ENCODE measurements around the gene KCP. TPM values are rescaled to one million over a fixed set of nuclear protein-coding genes. Genes with fewer than 3 reads are reported as not detected.

Gene KCP
- polyA plus RNA-seq, 1 donor from 2014 or later = 0.31 TPM

DNA sequence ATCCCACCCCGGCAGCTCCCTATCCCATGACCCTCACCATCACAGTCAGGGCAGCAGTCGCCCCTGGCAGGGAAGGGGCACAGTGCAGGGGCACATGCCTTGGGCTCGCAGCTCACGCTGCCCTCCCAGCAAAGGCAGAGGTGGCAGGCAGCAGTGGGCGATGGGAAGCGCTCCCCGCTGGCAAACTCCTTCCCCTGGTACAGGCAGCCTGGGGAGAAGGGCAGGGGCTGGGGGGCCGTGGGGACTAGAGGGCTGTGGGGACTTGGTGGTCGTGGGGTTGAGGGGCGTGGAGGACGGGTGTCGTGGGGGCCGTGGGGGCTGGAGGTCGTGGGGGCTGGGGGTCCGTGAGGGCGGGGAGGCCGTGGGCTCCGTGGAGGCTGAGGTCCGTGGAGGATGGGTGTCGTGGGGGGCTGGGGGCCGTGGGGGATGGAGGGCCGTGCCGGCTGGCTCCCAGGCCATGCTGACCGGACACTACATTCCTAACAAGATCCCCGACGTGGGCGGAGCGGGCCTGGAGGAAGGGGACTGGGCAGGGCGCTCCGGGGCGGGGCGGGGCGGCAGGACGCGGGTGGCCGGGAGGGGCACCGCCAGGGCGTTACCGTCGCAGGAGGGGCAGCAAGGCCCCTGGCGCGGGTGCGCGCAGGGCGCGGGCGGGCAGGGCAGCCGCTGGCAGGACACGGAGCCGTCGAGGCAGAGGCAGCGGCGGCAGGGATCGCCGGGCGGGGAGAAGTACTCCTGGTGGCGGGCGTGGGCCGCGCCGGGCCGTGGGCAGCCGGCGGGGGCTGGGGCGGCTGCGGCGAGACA, 20.0 kb downstream of the KCP start:
- Histone ChIP-seq H3K9me2 (ENCODE audit: insufficient read depth, low read length) (no peaks in the 10 kb centered on the region), H3K79me2 (replicated peaks; ENCODE audit: insufficient read depth, low read length) (no peaks in the 10 kb centered on the region), H3K4me2 (ENCODE audit: low read length) (no peak overlapping the region), H4K20me1 (ENCODE audit: insufficient read depth) (no peaks in the 10 kb centered on the region), H3F3A (ENCODE audit: insufficient read depth, low read length, poor library complexity, severe bottlenecking) (no peaks in the 10 kb centered on the region), H3K27me3 (ENCODE audit: insufficient read depth, low read depth, low read length) (peaks cover 32% of the 10 kb centered on the region), H3K9me3 (ENCODE audit: low read length) (no peaks in the 10 kb centered on the region), H3K9ac (ENCODE audit: low read length) (no peak overlapping the region), H3K27ac (ENCODE audit: low read length) (no peak overlapping the region), H3K4me3 (ENCODE audit: low read length) (no peak overlapping the region), H3K36me3 (ENCODE audit: insufficient read depth, low read length) (no peaks in the 10 kb centered on the region), H2AFZ (ENCODE audit: low read depth, low read length) (no peak overlapping the region)
- TF ChIP-seq EZH2 (IDR thresholded peaks at IDR 0.05; ENCODE audit: borderline replicate concordance, insufficient read depth, low read length, poor library complexity, severe bottlenecking) = no peak
- TF ChIP-seq SMC3 (conservative IDR thresholded peaks at IDR 0.05; ENCODE audit: poor library complexity) = no peak
- TF ChIP-seq MXI1 (conservative IDR thresholded peaks at IDR 0.05; ENCODE audit: poor library complexity, severe bottlenecking) = no peak
- TF ChIP-seq EP300 (conservative IDR thresholded peaks at IDR 0.05; ENCODE audit: poor library complexity, severe bottlenecking) = no peak
- TF ChIP-seq RAD21 (conservative IDR thresholded peaks at IDR 0.05) = no peak
- TF ChIP-seq, protein P1, sequence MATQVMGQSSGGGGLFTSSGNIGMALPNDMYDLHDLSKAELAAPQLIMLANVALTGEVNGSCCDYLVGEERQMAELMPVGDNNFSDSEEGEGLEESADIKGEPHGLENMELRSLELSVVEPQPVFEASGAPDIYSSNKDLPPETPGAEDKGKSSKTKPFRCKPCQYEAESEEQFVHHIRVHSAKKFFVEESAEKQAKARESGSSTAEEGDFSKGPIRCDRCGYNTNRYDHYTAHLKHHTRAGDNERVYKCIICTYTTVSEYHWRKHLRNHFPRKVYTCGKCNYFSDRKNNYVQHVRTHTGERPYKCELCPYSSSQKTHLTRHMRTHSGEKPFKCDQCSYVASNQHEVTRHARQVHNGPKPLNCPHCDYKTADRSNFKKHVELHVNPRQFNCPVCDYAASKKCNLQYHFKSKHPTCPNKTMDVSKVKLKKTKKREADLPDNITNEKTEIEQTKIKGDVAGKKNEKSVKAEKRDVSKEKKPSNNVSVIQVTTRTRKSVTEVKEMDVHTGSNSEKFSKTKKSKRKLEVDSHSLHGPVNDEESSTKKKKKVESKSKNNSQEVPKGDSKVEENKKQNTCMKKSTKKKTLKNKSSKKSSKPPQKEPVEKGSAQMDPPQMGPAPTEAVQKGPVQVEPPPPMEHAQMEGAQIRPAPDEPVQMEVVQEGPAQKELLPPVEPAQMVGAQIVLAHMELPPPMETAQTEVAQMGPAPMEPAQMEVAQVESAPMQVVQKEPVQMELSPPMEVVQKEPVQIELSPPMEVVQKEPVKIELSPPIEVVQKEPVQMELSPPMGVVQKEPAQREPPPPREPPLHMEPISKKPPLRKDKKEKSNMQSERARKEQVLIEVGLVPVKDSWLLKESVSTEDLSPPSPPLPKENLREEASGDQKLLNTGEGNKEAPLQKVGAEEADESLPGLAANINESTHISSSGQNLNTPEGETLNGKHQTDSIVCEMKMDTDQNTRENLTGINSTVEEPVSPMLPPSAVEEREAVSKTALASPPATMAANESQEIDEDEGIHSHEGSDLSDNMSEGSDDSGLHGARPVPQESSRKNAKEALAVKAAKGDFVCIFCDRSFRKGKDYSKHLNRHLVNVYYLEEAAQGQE (IDR thresholded peaks at IDR 0.05; ENCODE audit: borderline replicate concordance) = no peak

DNA sequence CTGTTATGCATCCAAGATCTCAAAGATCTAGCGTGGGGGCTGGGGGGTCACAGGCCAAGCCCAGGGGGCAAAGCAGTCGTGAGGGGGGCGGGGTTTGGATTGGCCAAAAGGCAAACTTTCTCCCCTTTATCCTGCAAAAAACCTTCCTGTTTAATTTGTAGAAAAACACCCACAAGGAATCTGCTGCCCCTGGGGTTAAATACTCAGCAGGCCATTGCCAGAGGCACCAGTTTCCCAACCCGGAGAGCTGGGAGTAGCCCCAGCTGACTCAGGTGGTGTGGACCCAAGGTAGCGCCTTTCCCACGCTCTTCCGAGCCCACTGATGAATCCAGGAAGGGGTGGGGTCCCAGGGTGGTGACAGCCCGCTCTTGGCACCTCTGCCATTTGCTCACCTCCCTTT, 21.4 kb downstream of the KCP start:
- no peaks in the 10 kb centered on the region for H3K9me2 ChIP-seq (ENCODE audit: insufficient read depth, low read length)
- TF ChIP-seq TAF1 (IDR thresholded peaks at IDR 0.05; ENCODE audit: low read depth) (no peak), RAD21 (conservative IDR thresholded peaks at IDR 0.05) (no peak), EP300 (conservative IDR thresholded peaks at IDR 0.05; ENCODE audit: poor library complexity, severe bottlenecking) (no peak), MXI1 (conservative IDR thresholded peaks at IDR 0.05; ENCODE audit: poor library complexity, severe bottlenecking) (no peak), POLR2AphosphoS5 (IDR thresholded peaks at IDR 0.05) (no peak), SMC3 (conservative IDR thresholded peaks at IDR 0.05; ENCODE audit: poor library complexity) (no peak), EZH2 (IDR thresholded peaks at IDR 0.05; ENCODE audit: borderline replicate concordance, insufficient read depth, low read length, poor library complexity, severe bottlenecking) (no peak)
- TF ChIP-seq, protein P2, sequence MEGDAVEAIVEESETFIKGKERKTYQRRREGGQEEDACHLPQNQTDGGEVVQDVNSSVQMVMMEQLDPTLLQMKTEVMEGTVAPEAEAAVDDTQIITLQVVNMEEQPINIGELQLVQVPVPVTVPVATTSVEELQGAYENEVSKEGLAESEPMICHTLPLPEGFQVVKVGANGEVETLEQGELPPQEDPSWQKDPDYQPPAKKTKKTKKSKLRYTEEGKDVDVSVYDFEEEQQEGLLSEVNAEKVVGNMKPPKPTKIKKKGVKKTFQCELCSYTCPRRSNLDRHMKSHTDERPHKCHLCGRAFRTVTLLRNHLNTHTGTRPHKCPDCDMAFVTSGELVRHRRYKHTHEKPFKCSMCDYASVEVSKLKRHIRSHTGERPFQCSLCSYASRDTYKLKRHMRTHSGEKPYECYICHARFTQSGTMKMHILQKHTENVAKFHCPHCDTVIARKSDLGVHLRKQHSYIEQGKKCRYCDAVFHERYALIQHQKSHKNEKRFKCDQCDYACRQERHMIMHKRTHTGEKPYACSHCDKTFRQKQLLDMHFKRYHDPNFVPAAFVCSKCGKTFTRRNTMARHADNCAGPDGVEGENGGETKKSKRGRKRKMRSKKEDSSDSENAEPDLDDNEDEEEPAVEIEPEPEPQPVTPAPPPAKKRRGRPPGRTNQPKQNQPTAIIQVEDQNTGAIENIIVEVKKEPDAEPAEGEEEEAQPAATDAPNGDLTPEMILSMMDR (IDR thresholded peaks at IDR 0.05; ENCODE audit: poor library complexity, severe bottlenecking) = no peak
- TF ChIP-seq, protein P1 (IDR thresholded peaks at IDR 0.05; ENCODE audit: borderline replicate concordance) = no peak
- H3K4me3 ChIP-seq (ENCODE audit: low read length) = no peak overlapping the region
- peaks cover 32% of the 10 kb centered on the region for H3K27me3 ChIP-seq (ENCODE audit: insufficient read depth, low read depth, low read length)
- H3K36me3 ChIP-seq (ENCODE audit: insufficient read depth, low read length) = no peaks in the 10 kb centered on the region
- H3K9me3 ChIP-seq (ENCODE audit: low read length) = no peaks in the 10 kb centered on the region
- no peak overlapping the region for H3K4me2 ChIP-seq (ENCODE audit: low read length)
- H3K27ac ChIP-seq (ENCODE audit: low read length) = no peak overlapping the region
- H3K9ac ChIP-seq (ENCODE audit: low read length) = no peak overlapping the region
- H3K79me2 ChIP-seq (replicated peaks; ENCODE audit: insufficient read depth, low read length) = no peaks in the 10 kb centered on the region
- H4K20me1 ChIP-seq (ENCODE audit: insufficient read depth) = no peaks in the 10 kb centered on the region
- H3F3A ChIP-seq (ENCODE audit: insufficient read depth, low read length, poor library complexity, severe bottlenecking) = no peaks in the 10 kb centered on the region
- H2AFZ ChIP-seq (ENCODE audit: low read depth, low read length) = no peak overlapping the region
